CD4-positive, alpha-beta T cell treated with Interleukin-17A for 1 hour (primary cell): ENCODE results near the gene METTL2B.

Source experiments
- DNase-seq: peaks from one replicate; pipeline ENCODE4 v3.0.0-alpha.2; 2020

METTL2B gene, protein sequence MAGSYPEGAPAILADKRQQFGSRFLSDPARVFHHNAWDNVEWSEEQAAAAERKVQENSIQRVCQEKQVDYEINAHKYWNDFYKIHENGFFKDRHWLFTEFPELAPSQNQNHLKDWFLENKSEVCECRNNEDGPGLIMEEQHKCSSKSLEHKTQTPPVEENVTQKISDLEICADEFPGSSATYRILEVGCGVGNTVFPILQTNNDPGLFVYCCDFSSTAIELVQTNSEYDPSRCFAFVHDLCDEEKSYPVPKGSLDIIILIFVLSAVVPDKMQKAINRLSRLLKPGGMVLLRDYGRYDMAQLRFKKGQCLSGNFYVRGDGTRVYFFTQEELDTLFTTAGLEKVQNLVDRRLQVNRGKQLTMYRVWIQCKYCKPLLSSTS

DNA sequence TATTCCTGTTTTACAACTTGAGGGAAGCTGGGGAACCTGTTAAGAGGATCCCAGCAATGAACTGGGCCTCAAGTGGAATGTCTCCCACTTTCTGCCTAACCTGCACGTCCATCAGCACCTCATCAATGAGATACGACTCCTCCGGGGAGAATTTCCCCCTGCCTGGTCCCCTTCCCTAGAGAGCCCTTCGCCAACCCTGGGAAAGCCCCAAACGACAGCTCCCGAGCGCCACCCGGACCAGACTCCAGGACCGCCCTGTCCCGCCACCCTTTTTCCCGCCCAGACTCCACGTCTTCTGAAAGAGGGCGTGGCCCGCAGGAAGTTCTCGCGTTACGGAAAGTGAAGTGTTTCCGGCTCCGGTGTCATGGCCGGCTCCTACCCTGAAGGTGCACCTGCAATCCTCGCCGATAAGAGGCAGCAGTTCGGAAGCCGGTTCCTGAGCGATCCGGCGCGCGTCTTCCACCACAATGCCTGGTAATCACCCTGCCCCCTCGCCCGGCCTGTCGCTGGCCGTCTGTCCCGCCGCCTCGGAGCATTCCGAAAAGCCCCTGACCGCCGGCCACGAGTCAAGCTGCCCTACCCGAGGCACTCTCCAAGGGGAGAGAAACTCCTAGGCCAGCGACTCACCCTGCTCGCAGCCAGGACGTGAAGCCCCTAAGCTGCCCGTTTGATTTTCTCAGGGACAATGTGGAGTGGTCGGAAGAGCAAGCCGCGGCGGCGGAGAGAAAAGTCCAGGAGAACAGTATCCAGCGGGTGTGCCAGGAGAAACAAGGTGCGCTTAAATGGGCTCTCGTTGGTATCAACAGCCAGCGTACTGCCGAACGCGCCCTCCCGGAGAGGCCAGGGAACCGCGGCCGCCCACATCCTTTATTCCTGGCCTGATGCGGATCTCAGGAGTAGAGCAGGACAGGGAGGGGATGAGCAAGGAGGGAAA, at the start of gene METTL2B:
Gene METTL2B (plus strand): TSS at position 347 of the 934 bp plus-strand sequence. CDS start 18 bp downstream, at position 365.
- peak; percentile 93 for DNase-seq

DNA sequence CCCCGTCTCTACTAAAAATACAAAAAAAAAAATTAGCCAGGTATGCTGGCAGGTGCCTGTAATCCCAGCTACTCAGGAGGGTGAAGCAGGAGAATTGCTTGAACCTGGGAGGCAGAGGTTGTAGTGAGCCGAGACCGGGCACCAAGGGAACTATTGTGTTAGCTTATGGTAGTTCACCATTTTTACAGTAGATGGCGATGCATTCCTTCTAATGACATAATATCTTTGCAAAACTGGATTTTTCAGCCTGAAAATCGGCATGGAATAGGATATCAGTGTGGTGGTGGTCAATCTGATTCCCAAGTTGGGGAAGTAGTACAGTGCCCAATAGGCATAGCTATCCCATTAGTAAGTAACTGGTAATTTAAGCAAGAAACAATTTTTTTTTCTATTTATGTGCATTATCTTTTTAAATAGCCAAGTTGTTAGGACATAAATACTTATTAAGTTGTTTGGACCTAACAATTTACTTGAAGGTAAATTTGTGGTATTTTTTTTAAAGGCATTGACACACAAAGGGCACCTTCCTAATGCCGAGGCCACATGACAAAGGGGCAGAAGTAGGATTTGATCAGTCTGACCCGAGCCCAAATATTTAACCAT, 49.2 kb upstream of the METTL2B start:
- peak; percentile 71 for DNase-seq

DNA sequence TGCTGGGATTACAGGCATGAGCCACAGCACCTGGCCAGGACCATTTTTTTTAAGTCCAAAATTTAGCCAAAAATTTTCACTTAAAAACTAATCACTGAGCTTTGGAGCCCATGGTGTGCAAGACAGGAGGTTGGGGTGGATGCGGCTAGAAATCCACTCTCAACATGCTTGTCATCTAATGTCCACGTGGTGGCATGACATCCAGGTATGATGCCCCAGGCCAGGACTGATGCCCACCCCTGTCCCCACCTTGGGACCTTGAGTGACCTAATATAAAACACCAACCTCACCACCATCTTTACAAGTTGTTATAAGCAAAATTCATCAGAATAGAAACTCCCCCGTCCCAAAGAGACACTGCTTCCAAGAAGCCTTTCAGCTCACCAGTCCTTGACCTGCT, 46.3 kb upstream of the METTL2B start:
- no peak for DNase-seq

DNA sequence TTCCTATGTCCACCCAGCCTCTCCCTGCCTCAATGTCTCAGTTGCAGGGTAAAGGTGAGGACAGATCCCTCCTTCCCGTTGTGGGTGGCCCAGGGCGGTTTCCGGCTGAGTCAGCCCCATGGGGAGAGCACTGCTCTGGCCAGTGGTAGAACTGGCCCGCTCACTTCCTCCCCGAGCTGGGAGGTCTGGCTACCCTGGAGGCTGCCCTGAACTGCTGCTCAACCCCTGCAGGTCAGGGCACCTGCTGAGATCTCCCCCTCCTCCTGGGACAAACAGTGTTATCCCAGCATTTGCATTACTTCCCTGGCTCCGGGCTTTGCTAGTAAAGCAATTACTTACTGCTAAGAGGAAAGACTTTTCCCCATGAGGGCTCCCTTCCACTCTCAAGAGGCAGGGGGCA, 45.3 kb upstream of the METTL2B start:
- DNase-seq: no peak

DNA sequence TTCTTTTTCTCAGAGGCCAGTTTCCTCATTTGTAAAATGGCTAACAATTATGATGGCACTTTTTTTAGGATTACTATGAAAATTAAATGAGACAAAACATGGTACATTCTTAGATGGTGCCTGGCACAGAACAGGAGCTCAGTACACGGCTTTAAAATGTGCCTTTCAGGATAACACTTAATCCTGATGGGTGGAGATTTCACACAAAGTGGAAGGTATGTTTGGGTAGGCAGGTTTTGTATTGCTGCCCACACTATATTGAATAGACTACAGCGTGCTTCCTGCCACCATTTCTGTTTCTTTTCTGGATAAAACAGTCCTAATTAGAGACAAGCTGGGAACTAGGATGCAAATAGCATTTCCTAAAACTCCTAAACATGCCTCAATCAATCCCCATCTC, 44.8 kb upstream of the METTL2B start:
- DNase-seq: no peak

DNA sequence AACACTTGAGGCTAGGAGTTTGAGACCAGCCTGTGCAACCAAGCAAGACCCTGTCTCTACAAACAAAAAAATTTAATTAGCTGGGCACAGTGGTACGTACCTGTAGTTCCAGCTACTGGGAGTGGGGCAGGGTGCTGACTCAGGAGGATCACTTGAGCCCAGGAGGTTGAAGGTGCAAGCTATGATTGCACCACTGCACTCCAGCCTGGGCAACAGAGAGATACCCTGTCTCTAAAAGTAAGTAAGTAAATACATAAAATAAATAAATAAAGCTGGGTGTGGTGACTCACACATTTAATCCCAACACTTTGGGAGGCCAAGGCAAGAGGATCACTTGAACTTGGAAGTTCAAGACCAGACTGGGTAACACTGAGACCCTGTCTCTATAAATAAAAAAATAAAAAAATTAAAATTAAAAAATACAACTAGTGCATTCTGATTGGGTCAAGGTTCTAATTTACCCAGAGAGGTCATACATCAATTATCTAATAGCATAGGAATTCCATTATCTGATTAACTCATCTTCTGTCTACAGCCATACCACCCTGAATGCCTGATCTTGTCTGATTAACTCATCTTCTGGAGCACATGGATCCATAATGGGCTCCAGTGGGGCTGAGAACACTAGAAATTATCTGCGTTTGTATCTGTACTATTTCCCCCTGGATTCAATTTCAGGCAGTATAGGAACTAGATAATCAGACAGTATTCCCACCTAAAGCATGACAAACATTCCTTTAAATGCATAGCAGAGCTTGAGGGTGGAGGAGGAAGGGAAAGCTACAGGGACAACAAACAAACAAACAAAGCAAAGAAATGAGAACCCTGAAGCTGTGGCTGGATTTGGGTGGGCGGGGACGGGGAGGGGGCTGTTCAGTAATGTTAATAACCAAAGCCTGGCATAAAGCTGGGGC, 41.9 kb upstream of the METTL2B start:
- DNase-seq: no peak

DNA sequence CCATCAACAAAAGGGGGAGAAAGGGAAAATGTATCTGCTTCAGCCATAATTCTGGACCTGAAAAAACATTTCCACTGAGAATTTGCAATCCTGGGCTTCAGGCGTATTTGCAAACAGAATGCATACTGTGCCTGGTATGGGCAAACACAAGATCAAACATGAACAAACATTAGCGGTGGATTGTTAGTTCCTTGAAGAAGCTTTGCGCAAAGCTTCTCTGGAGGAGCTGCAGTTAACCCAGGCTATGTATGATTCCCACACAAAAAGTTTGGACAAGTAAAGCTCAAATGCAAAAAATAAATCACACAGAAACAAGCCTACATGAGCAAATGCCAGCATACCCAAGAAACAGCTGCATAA, 41.2 kb upstream of the METTL2B start:
- DNase-seq: no peak

DNA sequence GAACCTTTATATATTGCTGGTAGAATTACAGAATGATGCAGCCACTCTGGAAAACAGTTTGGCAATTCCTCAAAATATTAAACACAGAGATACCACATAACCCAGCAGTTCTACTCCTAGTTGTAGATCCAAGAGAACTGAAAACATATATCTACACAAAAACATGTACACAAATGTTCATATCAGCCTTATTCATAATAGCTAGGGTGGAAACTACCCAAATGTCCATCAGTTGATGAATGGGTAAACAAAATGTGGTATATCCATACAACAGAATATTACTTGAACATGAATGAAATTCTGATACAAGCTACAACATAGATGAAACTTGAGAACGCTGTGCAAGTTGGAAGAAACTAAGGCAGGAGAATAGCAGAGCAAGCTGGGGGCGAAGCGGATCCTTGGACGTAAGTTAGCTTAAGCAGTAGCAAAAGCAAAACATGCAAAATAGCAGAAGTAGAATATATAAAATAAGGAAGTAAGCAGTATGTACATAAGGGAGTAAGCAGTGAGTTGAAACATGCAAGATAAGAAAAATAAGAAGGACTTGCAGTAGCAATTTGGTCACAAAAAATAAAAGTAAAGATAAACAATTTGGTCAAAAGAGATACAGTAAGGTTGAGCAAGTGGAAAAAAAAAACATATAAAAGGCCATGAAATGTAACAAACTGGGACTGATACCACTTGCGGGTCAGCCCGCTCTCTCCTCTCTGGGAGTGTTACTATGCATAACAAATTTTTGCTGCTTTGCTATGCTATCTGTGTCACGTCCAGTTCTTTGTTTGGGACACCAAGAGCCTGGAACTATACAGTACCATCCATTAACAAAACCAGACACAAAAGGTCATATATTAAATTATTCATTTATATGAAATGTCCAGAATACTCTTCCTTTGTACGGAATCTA, 38.9 kb upstream of the METTL2B start:
- no peak for DNase-seq

DNA sequence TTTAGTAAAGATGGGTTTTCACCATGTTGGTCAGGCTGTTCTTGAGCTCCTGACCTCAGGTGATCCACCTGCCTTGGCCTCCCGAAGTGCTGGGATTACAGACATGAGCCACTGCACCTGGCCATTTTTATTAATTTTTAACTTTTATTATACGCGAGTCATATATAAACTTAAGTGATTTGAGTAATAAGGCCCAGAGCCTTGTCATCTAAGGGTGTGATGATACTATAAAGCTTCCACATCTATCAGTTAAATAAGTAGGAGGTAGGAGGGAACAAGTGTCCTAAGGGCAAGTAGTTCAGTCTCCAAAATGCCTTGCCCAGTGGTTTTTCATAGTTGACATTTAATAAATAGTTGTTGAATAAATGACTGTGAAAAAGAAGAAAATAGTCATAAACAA, 34.2 kb upstream of the METTL2B start:
- no peak for DNase-seq

DNA sequence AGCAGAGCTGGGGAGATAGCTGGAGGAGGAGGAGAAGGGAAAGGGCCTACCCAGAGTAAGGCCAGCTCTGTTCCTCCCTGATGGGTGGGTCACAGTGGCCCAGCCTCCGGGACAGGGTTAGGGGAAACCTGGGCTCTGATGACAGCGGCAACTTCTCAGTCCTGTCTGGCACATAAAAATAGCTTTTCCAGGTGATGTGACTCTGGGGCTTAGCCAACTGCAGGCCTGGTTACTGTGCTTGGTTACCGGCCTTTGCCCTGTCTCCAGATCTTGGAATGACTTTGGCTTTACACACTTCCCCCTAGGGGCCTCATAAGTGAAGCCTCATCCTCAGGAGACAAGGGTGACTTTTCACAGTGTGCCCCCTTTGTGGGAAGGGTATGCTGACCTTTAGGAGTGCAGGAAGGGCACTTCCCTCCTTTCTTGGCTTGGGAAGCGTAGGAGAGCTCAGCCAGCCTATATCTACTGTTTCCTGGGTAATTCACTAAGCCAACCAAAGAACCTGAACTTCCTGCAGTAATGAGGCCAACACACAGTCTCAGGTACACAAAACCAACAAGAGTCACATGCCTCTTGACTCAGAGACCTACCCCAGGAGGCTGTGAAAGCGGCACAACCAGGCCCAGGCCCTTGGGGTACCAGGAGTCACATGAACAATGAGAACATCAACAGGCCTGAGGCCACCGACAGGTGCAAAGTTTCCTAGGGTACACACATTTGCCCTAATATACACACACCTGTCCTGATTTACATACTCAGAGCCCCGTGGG, 32.5 kb upstream of the METTL2B start:
- DNase-seq: no peak

DNA sequence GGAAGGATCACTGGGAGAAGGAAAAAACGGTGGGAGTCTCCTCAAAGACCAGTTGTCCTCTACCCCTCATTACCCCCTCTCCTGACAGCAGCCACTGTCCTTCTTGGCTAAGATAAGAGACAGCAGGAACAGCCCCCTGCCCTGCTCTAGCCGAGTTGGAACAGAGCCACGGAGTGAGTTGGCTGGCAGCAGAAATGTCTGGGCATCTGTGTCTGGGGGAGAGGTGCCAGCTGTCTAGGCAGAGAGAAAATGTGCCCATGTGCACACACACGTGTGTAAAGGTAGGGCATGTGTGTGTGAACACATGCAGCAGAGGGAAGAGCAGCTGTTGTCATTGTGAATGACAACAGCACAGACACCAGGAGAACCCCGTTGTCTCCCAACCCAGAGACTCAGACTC, 30.2 kb upstream of the METTL2B start:
- DNase-seq: no peak

DNA sequence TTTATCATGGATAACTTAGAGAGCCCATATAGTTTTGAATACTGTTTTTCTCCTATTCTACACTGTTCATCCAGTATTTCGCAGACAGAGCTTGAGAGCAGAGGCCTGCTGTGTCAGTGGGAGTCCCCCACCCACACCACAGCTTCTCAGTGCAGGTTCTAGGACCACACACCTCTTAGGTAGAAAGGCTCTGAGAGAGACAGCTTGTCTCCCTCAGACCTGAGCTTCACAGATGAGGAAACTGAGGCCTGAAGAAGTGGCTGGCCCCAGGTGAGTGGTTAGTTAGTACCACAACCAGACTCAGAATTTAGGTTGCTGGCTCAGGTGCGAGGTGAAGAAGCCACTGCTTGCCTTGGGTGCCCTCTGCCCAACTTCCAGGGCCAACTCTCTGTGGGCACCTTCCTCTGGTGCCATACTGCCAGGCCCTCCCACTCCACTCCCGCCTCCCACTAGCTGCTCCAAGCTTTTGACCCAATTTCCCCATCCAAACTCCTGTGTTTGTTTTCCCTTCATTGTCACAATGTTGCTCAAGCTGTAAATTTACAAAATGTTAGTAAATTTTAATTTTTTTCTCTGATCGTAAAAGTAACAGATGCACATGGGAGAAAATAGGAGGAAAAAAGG, 28.5 kb upstream of the METTL2B start:
- DNase-seq: no peak

DNA sequence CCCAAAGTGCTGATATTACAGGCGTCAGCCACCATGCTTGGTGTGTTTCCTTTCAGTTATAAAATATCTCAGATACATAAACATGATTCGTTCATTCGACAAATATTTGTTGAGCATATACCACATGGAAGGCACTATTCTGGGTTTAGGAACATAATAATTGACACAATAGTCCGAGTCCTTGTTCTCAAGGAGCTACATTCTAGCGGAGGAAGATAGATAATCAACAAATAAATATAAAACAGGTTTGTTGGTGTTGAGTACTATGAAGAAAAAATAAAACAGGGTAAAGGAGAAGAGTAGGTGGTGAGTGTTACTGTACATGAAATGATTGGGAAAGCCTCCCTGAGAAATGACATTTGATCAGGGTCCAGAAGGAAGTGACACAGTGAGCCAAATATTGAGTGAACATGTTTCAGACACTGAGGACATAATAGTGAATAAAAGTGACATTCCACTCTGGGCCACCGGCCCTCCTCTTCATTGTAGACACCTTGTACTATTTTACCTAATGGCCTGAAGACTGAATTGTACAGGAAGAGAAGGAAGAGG, 27.7 kb upstream of the METTL2B start:
- DNase-seq: no peak

DNA sequence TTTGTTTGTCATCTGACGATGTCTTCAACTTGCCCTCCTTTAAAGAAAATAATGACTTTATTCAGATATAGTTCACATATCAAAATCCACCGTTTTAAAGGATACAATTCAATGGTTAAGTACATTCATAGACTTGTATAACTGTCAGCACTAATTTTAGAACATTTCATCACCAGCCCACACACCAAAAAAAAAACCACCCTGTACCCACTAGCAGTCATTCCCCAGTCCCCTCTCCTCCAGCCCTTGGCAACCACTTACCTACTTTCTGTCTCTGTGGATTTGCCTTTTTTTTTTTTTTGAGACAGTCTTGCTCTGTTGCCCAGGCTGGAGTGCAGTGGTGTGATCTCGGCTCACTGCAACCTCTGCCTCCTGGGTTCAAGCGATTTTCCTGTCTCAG, 26.1 kb upstream of the METTL2B start:
- no peak for DNase-seq

DNA sequence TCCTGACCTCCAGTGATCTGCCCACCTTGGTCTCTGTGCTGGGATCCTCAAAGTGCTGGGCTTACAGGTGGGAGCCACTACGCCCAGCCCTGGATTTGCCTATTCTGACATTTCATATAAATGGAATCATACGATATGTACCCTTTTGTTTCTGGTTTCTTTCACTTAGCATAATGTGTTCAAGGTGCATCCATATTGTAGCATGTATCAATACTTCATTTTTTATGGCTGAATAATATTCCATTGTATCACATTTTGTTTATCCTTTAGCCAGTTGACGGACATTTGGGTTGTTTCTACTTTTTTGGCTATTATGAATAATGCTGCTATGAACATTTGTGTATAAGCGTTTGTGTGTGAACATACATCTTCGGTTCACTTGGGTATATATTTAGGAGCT, 25.6 kb upstream of the METTL2B start:
- no peak for DNase-seq

DNA sequence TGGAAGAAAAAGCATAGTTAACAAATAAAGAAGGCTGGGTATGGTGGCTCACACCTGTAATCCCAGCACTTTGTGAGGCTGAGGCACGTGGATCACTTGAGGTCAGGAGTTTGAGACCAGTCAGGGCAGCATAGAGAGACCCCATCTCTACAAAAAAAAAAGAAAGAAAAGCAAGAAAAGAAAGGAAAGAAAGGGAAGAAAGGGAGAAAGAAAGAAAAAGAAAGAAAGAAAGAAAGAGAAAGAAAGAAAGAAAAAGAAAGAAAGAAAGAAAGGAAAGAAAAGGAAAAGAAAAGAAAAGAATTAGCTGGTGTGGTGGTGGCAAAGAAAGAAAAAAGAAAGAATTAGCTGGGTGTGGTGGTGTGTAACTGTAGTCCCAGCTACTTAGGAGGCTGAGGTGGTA, 24.0 kb upstream of the METTL2B start:
- DNase-seq: no peak

DNA sequence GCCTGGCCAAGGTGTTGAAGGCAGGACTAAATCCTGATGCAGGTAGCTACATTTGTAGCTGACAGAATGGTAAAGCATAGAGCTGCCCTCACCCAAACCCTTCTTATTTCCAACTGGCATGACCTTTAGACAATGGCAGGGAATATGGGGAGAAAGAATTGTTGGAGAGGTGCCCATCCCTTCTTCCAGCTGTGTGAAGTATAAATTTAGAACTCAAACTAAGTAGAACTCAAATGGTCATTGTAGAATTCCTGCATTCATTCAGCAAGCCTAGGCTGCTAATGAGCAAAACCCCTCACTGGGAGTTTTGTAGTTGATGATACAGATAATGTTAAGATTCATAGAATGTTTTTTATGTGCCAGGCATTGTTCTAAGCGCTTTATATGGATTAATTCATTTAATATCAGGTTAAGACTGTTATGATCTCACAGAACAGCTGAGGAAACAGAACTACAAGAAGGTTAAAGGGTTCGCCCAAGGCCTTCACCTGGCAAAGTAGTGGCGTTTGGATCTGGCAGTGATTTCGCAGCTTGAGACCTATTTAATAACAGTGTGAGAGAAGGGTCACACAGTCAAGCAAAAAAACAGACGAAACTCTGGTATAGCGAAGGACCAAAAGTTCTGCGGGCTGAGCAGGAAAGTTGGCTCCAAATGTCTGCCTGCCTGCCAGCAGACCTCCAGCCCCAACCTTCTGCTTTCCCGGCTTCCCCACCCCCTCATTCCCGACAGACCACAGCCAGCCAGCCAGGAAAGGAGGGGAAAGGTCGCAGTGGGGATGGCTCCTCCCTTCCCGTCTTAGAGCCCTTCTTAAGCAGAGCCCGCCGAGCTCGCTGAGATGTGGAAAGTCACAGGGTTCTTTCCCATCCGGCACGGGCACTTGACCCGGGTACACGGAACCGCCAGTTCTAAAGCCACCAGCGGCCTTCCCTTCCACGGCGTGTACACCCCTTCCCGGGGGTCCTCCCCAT, 22.4 kb upstream of the METTL2B start:
- no peak for DNase-seq

DNA sequence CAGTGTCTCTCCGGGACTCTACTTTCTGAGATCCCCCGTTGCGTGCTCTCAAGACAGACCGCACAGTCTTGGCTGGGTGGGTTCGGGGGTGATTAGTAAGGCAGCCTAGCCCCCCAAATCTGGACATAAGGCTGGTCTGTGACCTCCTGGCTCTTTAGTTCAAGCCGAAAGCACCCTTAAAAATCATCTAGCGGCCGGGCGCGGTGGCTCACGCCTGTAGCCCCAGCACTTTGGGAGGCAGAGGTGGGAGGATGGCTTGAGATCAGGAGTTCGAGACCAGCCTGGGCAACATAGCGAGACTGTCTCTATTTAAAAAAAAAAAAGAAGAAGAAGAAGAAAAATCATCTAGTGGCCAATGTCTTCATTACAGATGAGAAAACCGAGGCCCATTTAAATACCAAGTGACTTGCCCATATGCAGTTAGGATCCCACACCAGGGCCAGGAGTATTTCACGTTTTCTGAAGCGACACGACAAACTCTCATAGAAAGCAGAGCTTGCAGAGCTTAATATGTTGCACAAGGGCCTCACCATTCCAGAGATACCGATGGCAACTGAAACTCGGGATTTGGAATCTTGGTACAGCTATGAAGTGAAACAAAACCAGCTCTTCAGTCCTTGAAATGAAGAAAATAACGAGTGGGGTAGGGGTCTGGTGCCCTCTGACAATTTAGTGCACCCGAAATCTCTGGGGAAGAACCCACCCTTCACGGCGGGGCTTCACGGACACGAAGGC, 21.6 kb upstream of the METTL2B start:
- peak; percentile 14 for DNase-seq
